Mucosa of descending colon (tissue), 3 donors: Measurements from ENCODE around the gene COL17A1. TPM values are rescaled to one million over a fixed set of nuclear protein-coding genes. Genes with fewer than 3 reads are reported as not detected.

Source experiments
- ATAC-seq: fragments of 200-7000 bp; cut with Tn5 transposase; one replicate; pipeline ENCODE4 v1.9.1; 2020; ENCODE audit warnings: mild to moderate bottlenecking, moderate library complexity
- DNase-seq, 3 donors: peaks; one replicate each; pipeline ENCODE4 v3.0.0-alpha.2; 2020
- H3K36me3 ChIP-seq: fragments of 200-600 bp; one replicate; pipeline ENCODE4 v1.8.0; 2021; ENCODE audit warnings: low read depth, mild to moderate bottlenecking
- H3K4me1 ChIP-seq: fragments of 200-600 bp; one replicate; pipeline ENCODE4 v1.8.0; 2021; ENCODE audit warnings: low read depth, mild to moderate bottlenecking
- H3K4me3 ChIP-seq: fragments of 200-600 bp; one replicate; pipeline ENCODE4 v1.8.0; 2021; ENCODE audit warnings: mild to moderate bottlenecking
- H3K9me3 ChIP-seq: fragments of 200-600 bp; one replicate; pipeline ENCODE4 v1.8.0; 2021; ENCODE audit warnings: mild to moderate bottlenecking
- intact Hi-C, 2 donors: fragments of 100-400 bp; cut with DNase I in 1 of 2; cut with micrococcal nuclease in 1 of 2; formaldehyde crosslinking; loops; one replicate each; pipeline versions ENCODE4 v1.11.0 to v1.11.1; 2022; cut with DNase I, micrococcal nuclease
- total RNA-seq, 3 donors: library from RNA; stranded (reverse); fragmentation: NEBNext Ultra II Directional in 2 of 3; extraction: Animal tissue kit (Norgen Biotek cat#: 25700) in 2 of 3; gene quantifications; one replicate each; pipeline versions ENCODE4 v1.2.1 to v1.2.4, GENCODE V29; 2021 to 2023
- TF ChIP-seq, protein P1 (sequence below): fragments of 200-600 bp; IDR thresholded peaks from one replicate; pipeline ENCODE4 v1.8.0; 2022; ENCODE audit warnings: antibody characterized with exemption, mild to moderate bottlenecking
- donor health status: DM: no; HTN: no; CAD: no; lungs with moderate emphysema.
- donor health status: DM: no; HTN: no; CAD: no.
- donor health status: DM: no; HTN: yes; CAD: no.

COL17A1 gene
- total RNA-seq, 3 donors from 2014 or later = 95.1 to 284 (median 119) TPM

DNA sequence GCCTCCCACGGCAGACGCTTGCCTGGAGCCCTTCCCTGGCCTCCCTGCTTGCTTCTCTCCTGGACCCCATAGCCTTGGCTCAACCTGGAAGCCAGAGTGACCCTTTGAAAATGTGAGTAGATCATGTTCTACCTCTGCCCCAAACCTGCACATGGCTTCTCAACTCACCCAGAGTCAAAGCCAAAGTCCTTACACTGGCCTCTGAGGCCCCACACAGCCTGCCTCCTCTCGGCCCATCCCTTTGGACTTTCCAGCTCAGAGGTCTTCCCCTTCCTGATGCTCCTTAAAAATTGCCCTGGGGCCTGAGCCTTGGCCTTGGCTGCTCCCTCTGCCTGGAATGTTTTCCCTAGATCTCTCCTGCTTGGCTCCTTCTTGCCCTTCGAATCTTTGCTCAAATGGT, 32.5 kb downstream of the COL17A1 start:
- DNase-seq = no peak
- ATAC-seq = peak; percentile 5
- TF ChIP-seq, protein P1, sequence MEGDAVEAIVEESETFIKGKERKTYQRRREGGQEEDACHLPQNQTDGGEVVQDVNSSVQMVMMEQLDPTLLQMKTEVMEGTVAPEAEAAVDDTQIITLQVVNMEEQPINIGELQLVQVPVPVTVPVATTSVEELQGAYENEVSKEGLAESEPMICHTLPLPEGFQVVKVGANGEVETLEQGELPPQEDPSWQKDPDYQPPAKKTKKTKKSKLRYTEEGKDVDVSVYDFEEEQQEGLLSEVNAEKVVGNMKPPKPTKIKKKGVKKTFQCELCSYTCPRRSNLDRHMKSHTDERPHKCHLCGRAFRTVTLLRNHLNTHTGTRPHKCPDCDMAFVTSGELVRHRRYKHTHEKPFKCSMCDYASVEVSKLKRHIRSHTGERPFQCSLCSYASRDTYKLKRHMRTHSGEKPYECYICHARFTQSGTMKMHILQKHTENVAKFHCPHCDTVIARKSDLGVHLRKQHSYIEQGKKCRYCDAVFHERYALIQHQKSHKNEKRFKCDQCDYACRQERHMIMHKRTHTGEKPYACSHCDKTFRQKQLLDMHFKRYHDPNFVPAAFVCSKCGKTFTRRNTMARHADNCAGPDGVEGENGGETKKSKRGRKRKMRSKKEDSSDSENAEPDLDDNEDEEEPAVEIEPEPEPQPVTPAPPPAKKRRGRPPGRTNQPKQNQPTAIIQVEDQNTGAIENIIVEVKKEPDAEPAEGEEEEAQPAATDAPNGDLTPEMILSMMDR = no peak
- H3K36me3 ChIP-seq = no peaks in the 10 kb centered on the region
- no peak overlapping the region for H3K4me3 ChIP-seq
- H3K9me3 ChIP-seq = no peaks in the 10 kb centered on the region
- intact Hi-C loops = no loop called here
- peaks cover 30% of the 10 kb centered on the region for H3K4me1 ChIP-seq

DNA sequence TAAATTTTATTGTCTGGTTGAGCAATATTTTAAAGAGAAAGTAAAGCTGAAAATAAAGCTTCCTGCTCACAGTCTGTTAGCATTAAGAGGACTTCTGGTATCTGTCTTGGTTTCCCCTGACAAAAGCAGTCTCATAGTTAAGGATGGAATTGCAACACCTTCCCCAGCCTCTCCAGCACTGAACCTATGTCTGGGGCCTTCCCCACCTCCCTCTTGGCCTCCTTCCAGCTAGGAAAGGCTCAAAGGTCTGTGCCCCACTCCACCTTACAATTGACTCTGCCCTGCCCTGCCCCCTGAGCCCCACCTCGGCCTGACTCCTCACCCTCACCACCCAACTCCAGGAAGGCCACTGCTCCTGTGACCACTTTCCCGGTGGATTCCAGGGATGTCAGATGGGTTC, 33.2 kb downstream of the COL17A1 start:
- Histone ChIP-seq H3K4me3 (no peak overlapping the region), H3K9me3 (no peaks in the 10 kb centered on the region), H3K4me1 (peaks cover 30% of the 10 kb centered on the region), H3K36me3 (no peaks in the 10 kb centered on the region)
- intact Hi-C loops = no loop called here
- TF ChIP-seq, protein P1 = no peak
- ATAC-seq = peak; percentile 92
- peak; percentile 85 to 88 (median 86) for DNase-seq

DNA sequence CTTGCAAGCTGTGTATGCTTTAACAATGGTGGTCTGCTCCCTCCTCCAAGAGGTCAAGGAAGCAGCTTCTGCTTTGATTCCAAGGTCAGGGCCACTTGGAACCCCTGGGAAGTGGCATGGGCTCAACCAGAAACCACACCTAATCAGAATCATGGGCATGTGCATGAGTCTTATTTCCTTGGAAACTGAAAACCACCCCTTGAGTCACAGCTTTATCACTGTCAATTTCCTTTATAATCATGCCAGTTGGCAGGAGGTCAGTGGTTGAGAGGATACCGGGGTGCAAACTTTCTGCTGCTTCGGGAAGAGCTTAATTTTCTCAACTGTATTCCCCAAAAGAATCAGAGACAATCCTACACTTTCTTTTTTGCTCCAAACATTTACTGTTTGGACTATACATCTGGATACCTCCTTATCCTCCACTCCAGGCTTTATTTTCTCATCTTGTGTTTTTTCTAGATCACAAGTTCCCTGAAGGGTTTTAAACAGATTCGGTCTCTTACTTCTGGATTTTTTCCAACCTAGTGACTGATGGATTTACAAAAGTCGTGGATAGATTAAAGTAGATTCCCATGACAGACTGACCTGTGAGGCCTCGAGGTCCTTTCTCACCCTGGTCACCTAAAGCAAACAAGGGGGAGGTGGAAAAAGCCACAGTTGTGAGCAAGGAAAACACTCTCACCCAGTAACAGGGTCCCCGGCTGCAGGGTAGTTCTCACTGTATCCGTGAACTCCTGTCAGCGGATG, 36.0 kb downstream of the COL17A1 start:
- Histone ChIP-seq H3K4me3 (no peak overlapping the region), H3K4me1 (peaks cover 30% of the 10 kb centered on the region), H3K36me3 (no peaks in the 10 kb centered on the region), H3K9me3 (no peaks in the 10 kb centered on the region)
- intact Hi-C loops = no loop called here
- DNase-seq (peak in 1 of 3 donors; percentile 46), ATAC-seq (peak; percentile 65)
- TF ChIP-seq, protein P1 = no peak

DNA sequence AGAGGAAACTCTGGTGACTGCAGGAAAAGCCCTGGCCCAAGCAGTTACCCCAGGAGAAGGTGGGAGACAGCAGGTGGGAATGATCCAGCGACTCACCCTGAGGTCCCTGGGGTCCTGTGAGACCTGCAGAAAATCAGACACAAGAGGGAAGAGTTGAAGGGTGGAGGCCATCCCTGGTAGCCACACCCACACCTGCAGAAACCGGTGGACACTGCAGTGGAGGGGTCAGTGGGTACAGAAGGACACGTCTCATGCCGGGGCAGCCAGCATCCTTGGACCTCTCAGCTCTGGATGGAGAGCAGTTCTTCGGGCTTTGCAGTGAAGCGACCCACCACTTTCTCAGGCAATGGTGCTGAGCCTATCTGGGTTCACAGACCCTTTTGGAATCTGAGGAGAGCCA, 39.0 kb downstream of the COL17A1 start:
- ATAC-seq (no peak), DNase-seq (no peak)
- Histone ChIP-seq H3K4me3 (no peak overlapping the region), H3K36me3 (no peaks in the 10 kb centered on the region), H3K4me1 (peaks cover 25% of the 10 kb centered on the region), H3K9me3 (no peaks in the 10 kb centered on the region)
- TF ChIP-seq, protein P1 = no peak
- intact Hi-C loops = no loop called here

DNA sequence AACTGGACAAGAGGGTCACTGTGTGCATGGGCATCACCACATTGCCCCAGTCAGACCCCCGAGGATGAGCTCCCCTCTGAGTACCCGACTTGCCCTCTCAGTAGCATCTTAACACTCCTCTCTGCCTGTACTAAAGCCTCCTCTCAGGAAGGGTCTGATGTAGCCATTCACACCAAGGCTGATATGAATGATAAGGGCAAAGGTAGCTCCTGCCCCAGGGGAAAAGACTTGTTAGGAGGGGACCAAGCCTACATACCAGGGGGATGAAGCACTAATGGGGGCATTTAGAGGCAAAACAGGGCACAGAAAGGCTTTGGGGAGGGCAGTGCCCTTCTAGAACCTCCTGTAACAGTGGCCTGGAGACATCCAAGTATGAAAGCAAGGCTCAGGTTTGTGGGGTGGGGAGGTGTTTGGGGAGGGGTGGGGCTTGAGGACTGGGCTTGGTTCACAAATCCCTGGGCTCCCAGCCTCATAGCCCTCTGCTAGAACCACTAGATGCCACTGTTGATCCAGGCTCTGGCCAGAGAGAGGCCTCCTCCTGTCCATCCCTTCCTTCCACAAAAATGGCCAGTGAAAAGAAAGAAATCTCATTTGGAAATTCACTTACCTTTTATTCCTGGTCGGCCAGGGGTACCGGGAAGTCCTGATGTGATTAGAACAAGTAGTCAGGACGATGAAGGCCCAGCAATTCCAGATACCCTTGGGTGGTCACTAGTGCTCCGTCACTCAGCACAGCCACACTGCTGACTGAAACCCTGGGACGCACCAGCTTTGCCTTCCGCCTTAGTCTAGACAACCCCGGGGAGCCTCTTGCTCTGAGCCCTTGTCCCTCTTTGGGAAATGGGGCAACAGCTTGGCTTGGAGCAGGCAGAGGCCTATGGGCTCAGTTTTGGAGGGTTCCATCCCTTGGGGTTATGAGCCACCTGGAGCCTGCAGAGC, 40.3 kb downstream of the COL17A1 start:
- Histone ChIP-seq H3K9me3 (no peaks in the 10 kb centered on the region), H3K4me1 (peaks cover 13% of the 10 kb centered on the region), H3K4me3 (no peak overlapping the region), H3K36me3 (no peaks in the 10 kb centered on the region)
- ATAC-seq = peak; percentile 48
- DNase-seq = peak in 1 of 3 donors; percentile 50
- intact Hi-C loops = no loop called here
- TF ChIP-seq, protein P1 = no peak
